Suprapubic skin (tissue), 4 donors: Measurements from ENCODE around the gene MADD. TPM values are rescaled to one million over a fixed set of nuclear protein-coding genes. Genes with fewer than 3 reads are reported as not detected.

Experiments used
- DNase-seq, 2 donors: peaks; one replicate each; pipeline ENCODE4 v3.0.0-alpha.2; 2019; ENCODE audit warnings: low spot score in 2 of 2
- H3K27ac ChIP-seq: fragments of 200-600 bp; sonication (generic); one replicate; pipeline ENCODE4 v1.5.1; 2019
- H3K27me3 ChIP-seq: fragments of 200-600 bp; sonication (generic); one replicate; pipeline ENCODE4 v1.5.1; 2019
- H3K36me3 ChIP-seq: fragments of 200-600 bp; sonication (generic); one replicate; pipeline ENCODE4 v1.5.1; 2019
- H3K4me1 ChIP-seq: fragments of 200-600 bp; sonication (generic); one replicate; pipeline ENCODE4 v1.5.1; 2019
- H3K4me3 ChIP-seq: fragments of 200-600 bp; sonication (generic); one replicate; pipeline ENCODE4 v1.5.1; 2019; ENCODE audit warnings: mild to moderate bottlenecking
- H3K9me3 ChIP-seq: fragments of 200-600 bp; sonication (generic); one replicate; pipeline ENCODE4 v1.5.1; 2019
- EP300 ChIP-seq: sonication (generic); formaldehyde crosslinking; IDR thresholded peaks from one replicate; pipeline ENCODE4 v1.6.1; 2017; ENCODE audit warnings: antibody characterized with exemption
- POLR2A ChIP-seq, 2 donors: fragments of 450-650 bp; IDR thresholded peaks; one replicate each; pipeline ENCODE4 v1.6.1; 2017; ENCODE audit warnings: antibody characterized with exemption in 2 of 2, mild to moderate bottlenecking in 2 of 2, moderate library complexity in 2 of 2
- POLR2AphosphoS5 ChIP-seq, 3 donors: sonication (generic); formaldehyde crosslinking; IDR thresholded peaks; one replicate each; pipeline ENCODE4 v1.6.1; 2017; ENCODE audit warnings: antibody characterized with exemption in 3 of 3
- WGBS: methylation state at CpG from one replicate; pipeline ENCODE4 v1.1.5; 2018; 5-methylcytosine and 5-hydroxymethylcytosine counted together
- total RNA-seq, 4 donors: library from RNA; depleted of rRNA; stranded (reverse); fragments of >200 nt; gene quantifications; one replicate each; pipeline ENCODE4 v1.1.0, GENCODE V29; 2016
- TF ChIP-seq, protein P1 (sequence below), 2 donors: fragments of 200-600 bp in 1 of 2; fragments of 450-650 bp in 1 of 2; sonication (generic) in 1 of 2; IDR thresholded peaks; one replicate each; pipeline ENCODE4 v1.5.1; 2016 to 2019; ENCODE audit warnings: antibody characterized with exemption in 2 of 2, mild to moderate bottlenecking in 1 of 2, moderate library complexity in 1 of 2

Gene MADD
- total RNA-seq, 4 donors from 2014 or later: 47.1 to 91.1 (median 71.3) TPM

DNA sequence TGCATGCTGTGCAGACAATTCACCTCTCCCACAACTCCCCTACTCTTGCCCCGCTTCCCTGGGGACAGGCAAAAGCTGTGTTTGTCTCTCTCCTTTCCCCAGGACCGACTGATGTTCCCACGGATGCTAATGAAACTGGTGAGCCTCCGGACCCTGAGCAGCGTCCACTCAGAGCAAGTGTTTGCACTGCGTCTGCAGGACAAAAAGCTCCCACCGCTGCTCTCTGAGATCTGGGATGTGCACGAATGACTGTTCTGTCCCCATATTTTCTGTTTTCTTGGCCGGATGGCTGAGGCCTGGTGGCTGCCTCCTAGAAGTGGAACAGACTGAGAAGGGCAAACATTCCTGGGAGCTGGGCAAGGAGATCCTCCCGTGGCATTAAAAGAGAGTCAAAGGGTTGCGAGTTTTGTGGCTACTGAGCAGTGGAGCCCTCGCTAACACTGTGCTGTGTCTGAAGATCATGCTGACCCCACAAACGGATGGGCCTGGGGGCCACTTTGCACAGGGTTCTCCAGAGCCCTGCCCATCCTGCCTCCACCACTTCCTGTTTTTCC lies 1.4 kb upstream of the MADD start:
- no peak for TF ChIP-seq EP300
- TF ChIP-seq, protein P1, sequence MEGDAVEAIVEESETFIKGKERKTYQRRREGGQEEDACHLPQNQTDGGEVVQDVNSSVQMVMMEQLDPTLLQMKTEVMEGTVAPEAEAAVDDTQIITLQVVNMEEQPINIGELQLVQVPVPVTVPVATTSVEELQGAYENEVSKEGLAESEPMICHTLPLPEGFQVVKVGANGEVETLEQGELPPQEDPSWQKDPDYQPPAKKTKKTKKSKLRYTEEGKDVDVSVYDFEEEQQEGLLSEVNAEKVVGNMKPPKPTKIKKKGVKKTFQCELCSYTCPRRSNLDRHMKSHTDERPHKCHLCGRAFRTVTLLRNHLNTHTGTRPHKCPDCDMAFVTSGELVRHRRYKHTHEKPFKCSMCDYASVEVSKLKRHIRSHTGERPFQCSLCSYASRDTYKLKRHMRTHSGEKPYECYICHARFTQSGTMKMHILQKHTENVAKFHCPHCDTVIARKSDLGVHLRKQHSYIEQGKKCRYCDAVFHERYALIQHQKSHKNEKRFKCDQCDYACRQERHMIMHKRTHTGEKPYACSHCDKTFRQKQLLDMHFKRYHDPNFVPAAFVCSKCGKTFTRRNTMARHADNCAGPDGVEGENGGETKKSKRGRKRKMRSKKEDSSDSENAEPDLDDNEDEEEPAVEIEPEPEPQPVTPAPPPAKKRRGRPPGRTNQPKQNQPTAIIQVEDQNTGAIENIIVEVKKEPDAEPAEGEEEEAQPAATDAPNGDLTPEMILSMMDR (IDR thresholded peaks at IDR 0.05): no peak
- no peak for TF ChIP-seq POLR2A (IDR thresholded peaks at IDR 0.05)
- TF ChIP-seq POLR2AphosphoS5 (IDR thresholded peaks at IDR 0.05): no peak
- Histone ChIP-seq H3K27me3 (no peaks in the 10 kb centered on the region), H3K4me3 (peak overlapping the region; percentile 77), H3K4me1 (peaks cover 49% of the 10 kb centered on the region), H3K36me3 (no peaks in the 10 kb centered on the region), H3K27ac (peak overlapping the region; percentile 93), H3K9me3 (no peaks in the 10 kb centered on the region)
- no peak for DNase-seq
- 29% methylated on average over 12 of the region's 13 CpGs for WGBS

DNA sequence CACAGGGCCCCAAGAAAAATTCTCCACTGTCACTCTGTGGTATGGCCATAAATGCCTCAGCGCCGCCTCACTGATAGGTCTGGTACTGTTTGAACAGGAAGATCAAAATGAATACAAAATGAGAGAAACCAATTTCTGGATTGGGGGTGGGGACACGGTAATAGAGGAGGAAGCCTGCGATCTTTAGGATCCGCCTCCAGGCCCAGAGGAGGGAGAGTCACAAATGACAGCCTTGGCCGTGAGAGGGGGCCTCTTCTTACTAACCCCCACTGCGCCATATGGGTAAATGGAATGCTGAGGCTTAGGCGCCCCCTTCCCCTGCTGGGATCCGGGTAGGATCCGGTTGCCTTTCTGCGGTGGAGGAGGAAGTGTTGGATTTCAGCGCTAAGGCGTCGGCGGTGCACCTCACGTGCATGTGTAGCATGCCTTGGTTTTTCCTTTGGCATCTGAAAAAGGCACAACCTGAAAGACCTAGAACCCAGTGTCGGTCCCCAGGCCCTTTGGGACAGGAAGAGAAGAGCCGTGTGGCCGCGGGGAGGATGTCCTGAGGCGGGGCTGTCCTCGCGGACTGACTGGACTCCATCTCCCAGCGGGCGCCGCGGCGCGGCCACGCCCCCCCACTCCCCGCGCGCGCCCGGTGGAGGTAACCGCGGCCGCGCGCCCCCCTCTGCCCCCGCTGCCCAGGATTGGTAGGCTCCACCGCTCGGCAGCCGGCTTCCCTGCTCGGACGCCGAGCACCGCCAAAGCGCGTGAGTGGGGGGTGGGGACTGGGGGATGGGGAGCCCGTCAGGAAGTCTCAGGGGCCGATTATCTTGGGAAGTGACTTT lies 718 bp upstream of the MADD start:
- under 1% methylated on average over 16 of the region's 52 CpGs for whole genome bisulfite sequencing
- Histone ChIP-seq H3K36me3 (peaks cover under 1% of the 10 kb centered on the region), H3K27ac (peak overlapping the region; percentile 93), H3K4me3 (peak overlapping the region; percentile 77), H3K27me3 (no peaks in the 10 kb centered on the region), H3K4me1 (peaks cover 49% of the 10 kb centered on the region), H3K9me3 (no peaks in the 10 kb centered on the region)
- DNase-seq: peak; percentile 93 to 94
- TF ChIP-seq POLR2AphosphoS5 (IDR thresholded peaks at IDR 0.05) (peak in 2 of 3 donors; percentile 24 to 49), POLR2A (IDR thresholded peaks at IDR 0.05) (no peak)
- TF ChIP-seq, protein P1 (IDR thresholded peaks at IDR 0.05): peak; percentile 21 to 26

DNA sequence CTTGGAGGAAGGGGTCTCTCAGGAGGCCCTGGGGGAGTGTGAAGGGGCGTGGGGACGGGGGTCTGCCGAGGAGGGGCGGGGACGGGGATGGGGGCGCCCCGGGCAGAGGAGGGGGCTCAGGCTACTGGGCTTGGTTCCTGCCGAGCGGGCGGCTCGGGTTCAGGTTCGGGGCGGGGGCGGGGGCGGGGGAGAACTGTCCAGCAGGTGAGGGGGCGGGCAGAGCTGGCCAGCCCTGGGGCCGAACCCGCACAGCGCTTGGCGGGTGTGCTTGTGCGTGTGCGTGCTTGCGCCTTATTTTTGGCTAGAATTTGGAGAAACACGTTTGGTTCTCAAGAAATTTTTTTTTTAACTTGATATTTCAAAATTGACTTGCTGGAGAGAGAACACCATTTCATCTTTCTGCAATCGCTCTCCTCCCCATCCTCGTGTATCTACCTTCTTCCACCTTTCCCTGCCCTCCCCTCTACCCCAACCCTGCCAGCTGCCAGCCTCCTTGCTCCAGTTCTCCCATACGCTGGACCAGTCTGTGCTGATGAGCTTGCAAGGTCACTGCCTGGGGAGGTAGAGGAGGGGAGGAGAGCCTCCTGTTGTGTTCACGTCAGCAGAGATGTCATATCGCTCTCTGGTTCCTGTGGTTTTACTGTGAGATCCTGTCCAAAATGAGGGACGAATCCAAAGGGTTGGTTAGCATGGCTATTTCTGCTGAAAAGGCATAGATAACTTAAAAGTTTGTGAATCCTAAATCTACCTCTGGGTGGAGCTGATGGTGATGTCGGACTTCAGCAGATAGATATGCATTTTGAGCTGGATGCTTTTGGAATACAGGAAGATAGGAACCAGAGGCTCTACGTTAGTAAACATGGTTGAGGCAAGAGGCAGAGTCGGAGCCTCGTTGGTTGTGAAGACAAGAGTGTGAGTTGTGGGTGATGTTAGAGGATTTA lies 668 bp downstream of the MADD start:
- H3K36me3 ChIP-seq: peaks cover 14% of the 10 kb centered on the region
- peaks cover 42% of the 10 kb centered on the region for H3K4me1 ChIP-seq
- H3K27ac ChIP-seq: peak overlapping the region; percentile 93
- no peaks in the 10 kb centered on the region for H3K27me3 ChIP-seq
- H3K9me3 ChIP-seq: no peaks in the 10 kb centered on the region
- peak overlapping the region; percentile 77 for H3K4me3 ChIP-seq
- TF ChIP-seq, protein P1 (IDR thresholded peaks at IDR 0.05): no peak
- TF ChIP-seq POLR2AphosphoS5 (IDR thresholded peaks at IDR 0.05): no peak
- TF ChIP-seq POLR2A (IDR thresholded peaks at IDR 0.05): no peak
- no peak for TF ChIP-seq EP300
- no peak for DNase-seq
- WGBS: 1% methylated on average over 26 of the region's 34 CpGs

DNA sequence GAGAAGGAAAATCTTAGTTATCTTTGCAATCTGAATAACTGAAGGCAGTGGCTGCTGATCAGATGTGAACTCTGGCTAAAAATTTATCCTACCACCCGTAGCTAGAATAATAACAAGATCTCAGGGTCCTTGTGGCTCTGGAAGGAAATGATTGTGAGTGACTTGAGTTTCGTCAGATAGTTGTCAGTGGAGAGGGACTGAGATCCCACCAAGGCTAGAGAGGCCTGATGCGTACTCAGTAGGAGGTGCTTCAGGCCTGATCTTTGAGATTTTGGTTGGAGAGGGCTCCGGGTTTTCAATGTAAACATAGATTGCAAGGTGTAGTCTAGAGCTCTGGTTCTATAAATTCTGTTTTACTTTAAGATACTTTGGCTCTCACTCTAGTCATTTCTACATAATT lies 1.4 kb downstream of the MADD start:
- Histone ChIP-seq H3K4me3 (peak overlapping the region; percentile 77), H3K36me3 (peaks cover 22% of the 10 kb centered on the region), H3K9me3 (no peaks in the 10 kb centered on the region), H3K4me1 (peaks cover 42% of the 10 kb centered on the region), H3K27me3 (no peaks in the 10 kb centered on the region), H3K27ac (no peak overlapping the region)
- 44% methylated on average over 4 of the region's 4 CpGs for WGBS
- DNase-seq: no peak
- TF ChIP-seq, protein P1 (IDR thresholded peaks at IDR 0.05): no peak
- TF ChIP-seq EP300 (no peak), POLR2AphosphoS5 (IDR thresholded peaks at IDR 0.05) (no peak), POLR2A (IDR thresholded peaks at IDR 0.05) (no peak)
